ENCODE measurements around the gene MAB21L2.

MAB21L2 gene

DNA sequence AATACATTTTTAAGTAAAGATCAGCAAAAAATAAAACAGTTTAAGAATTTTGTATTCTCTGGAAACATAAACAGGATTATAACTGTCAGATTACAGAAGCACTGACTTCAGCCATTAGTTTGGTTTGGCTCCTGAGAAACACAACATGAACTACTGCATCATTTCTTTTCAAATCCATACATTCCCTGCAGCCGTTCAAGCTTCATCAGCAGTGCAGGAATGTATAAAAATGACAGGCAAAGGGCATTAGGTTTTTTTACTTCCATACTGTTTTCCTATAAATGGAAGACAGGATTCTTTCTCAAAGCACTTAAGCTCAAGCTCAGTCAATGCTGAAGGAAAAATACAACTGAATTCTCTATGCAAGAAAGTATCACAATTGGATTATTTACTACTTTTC is 4.2 kb upstream of the MAB21L2 start:
- no peak for DNase-seq

DNA sequence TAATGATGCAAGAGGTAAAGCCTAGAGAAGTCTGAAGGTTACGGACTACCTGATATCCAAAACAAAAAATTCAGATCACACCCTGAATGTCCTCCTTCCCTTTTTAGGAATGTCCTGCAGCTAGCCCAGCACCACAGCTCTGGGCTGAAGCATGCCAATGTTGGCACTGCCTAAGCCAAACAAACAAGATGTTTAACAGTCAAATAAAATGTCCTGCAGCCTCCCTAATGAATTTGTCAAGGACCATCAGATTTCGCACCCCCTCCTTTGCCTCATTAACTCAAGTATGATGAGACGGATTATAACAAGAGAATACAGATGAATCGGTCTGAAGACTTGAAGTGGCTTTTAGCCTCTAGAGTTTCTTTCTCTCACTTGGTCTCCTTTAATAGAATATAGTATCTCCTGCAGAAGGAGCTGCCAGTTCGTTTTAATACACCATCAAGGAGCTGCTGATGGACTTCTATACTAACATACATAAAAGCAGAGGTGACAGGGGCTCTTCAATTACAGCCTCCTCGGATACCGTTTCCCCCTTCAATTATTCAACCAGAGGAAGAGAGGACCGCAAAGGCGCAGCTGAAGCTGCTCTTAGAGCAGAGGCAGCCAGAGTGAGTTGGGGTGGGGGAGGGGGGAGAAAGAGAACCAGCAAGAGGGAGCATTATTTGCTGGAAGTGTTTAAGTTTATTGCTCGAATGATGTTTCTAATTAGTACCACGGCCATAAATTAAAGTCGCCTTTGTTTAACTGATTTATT is 3.0 kb upstream of the MAB21L2 start:
- DNase-seq, result peak; percentile 72

DNA sequence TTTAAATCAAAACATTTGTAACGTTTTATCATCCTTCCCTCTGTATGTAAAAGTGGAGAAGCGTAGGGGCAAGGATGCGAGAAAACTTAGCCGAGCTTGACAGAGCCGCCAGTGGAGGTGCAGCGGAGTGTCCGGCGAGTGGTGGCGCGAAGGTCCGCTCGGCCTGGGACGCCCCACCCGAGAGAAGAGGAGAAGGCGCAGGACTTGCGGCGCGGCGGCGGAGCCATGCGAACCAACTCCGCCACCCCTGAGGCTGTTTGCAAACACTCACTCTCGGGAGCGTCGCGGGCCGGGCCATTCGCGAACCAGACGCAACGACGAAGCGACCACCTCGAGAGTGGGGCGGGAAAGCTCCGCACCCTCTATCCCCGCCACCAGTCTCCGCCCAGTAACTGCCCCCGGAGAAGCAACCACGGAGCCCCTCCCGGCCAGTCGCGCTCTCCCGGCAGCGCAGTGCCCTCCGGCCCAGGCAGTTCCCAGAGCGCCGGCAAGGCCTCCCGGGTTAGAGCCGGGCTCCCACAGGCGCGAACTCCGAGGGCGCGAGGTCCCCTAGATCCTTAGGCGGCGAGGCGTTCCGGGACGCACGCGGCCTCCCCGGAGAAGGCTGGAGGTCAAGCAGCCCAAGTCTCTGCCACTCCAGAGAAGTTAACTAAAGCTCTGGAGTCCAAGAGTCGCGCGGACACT is 2.3 kb upstream of the MAB21L2 start:
- no peak for DNase-seq

DNA sequence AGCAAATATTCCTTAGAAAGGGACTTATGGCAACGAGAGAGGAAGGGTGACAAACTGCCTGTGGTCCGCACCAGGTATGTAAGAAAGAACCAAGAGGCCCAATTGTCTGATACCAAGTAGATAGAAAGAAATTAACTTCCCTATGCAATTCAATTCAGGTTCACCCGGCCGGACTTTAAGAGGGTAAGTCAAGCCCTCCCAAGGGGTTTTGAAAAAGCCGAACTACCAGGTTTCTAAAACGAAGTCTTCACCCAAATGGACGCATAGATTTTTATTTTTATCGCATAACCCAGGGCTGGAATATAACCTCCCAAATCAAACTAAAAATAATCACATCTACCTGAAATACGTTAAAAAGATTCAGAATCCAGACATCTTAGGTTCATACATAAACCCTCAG is 1.6 kb upstream of the MAB21L2 start:
- DNase-seq, result no peak

DNA sequence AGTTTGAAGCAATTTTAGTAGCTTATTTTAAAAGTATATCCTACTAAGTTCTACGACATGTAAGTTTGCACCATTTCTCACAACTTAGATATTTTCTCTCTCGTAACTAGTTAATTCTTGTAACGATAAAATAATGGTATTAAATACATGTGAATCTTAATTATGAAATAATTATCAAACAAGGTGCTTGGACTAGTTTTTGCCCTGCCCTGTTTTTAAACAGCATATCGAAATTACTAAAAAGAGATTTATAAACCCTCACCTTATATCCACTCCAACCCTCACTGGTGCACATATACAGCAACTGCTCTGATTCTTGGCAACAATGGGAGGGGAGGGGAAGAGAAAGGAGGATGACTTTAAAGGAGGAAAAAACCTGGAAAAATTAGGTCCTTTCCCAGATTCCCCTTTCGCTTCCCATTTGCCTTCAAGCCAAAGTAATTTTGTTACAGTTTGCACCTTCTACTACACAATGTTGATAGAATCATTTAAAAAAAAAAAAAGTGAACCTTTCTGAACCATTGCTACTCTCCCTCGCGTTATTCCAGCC is 820 bp upstream of the MAB21L2 start:
- DNase-seq, result no peak

DNA sequence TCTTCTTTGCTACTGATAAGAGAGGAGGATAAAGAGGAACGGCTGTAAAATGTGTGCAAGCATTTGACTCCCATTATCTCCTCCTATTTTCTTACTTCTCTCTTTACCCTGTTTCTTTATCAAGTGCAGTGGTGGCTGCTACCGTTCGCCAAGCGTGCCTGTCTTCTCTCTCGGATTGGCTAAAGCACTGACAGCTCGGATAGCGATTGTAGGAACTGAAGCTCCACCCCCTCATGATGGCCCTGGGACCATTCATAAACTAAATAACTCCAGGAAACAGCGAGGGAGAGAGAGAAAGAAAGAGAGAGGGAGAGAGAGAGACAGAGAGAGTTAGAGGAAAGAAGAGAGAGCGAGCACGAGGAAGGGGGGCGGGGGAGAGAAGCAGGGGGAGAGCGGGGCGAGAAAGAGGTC is 305 bp upstream of the MAB21L2 start:
- no peak for DNase-seq

DNA sequence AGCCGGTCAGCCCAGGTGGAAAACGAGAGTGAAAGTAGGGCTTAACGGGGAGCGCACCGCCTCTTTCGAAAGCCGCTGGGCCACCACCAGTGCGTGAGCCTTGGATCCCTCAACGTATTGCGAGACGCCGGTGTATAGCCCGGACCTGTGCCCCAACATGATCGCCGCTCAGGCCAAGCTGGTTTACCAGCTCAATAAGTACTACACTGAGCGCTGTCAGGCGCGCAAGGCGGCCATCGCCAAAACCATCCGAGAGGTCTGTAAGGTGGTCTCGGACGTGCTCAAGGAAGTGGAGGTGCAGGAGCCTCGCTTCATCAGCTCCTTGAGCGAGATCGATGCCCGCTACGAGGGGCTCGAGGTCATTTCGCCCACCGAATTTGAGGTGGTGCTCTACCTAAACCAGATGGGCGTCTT is 929 bp downstream of the MAB21L2 start:
- DNase-seq, result no peak

DNA sequence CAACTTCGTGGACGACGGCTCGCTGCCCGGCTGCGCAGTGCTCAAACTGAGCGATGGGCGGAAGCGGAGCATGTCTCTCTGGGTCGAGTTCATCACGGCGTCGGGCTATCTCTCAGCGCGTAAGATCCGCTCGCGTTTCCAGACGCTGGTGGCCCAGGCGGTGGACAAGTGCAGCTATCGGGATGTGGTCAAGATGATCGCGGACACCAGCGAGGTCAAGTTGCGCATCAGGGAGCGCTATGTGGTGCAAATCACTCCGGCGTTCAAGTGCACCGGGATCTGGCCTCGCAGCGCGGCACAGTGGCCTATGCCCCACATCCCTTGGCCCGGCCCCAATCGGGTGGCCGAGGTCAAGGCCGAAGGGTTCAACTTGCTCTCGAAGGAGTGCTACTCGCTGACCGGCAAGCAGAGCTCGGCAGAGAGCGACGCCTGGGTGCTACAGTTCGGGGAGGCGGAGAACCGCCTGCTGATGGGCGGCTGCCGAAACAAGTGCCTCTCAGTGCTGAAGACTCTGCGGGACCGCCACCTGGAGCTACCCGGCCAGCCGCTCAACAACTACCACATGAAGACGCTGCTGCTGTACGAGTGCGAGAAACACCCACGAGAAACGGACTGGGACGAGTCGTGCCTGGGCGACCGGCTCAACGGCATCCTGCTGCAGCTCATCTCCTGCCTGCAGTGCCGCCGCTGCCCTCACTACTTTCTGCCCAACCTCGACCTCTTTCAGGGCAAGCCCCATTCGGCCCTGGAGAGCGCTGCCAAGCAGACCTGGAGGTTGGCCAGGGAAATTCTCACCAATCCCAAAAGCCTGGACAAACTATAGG is 1.5 kb downstream of the MAB21L2 start:
- no peak for DNase-seq

DNA sequence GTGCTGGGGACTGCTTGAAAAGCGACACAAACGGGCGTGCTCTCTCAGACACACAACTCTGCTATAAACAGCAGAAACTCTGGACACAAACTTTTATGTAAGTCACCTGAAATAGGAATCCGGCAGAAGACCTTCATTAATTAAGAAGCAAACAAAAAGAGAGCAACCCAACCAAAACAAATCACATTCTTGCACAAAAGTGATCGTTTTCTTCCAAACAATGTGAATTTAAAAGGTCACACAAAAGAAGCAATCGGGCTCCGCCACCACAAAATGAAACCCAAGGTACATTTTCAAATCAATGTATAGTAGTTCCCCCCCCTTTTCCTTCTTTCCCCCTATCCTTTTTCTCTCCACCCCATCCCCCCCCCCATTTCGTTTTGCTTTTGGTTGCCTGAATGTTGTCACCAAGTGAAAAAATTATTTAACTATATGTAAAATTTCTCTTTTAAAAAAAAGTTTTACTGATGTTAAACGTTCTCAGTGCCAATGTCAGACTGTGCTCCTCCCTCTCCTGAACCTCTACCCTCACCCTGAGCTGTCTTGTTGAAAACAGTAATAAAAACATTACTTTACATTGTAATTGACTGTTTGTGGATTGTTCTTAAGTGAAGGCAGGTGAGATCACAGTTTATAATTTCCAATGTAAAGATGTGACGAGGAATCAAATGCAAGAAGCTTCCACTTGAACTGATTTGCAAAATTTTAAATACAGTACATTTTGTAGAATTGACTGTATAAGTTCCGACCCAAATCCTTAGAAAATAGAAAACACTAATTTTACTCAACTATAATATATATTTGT is 2.4 kb downstream of the MAB21L2 start:
- no peak for DNase-seq

DNA sequence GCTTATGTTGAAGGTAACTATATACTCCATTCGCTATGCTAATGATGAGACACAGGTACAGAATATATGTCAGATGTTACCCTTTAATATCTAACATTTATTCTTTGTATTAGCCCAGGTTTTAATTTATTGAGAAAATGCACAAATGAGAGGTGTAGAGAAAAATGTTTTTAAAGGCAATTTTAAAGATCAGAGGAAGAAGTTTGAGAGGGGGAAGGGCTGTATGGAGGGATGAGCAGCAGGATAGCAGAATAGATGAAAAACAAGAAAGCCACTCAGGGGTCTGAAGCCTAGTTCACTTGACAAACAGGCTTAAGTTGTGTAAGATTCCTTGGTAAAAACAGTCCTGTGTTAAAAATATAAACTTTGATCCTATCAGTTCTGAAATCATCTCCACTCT is 3.7 kb downstream of the MAB21L2 start:
- no peak for DNase-seq

DNA sequence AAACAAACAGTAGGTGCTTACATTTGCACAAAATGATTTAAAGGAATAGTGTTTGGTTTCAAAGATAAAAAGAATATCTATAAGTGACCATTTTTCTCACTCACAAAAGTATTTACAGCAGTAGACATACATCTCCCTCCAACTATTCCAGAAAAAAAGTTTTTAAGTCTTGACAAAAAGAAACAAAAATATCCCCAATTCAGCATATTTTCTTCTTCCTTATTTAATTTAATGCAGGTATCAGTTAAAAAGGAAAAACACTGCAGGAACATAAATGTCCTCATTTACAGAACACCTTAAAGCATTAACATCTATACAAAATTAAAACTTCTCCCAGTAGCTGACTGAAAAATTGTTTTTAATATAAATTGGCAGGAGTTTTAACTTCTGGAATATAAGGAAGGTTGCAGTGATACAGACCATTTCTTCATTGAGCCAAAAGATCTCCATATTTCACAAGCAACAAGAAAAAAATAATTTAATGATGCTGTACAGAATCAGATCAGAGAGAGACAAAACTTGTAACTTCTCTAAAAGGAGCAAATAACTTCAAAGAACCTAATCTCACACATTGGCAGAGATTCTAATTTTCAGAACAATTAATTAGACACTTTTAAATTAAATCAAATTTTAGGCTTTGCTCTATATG is 4.3 kb downstream of the MAB21L2 start:
- DNase-seq, result no peak

DNA sequence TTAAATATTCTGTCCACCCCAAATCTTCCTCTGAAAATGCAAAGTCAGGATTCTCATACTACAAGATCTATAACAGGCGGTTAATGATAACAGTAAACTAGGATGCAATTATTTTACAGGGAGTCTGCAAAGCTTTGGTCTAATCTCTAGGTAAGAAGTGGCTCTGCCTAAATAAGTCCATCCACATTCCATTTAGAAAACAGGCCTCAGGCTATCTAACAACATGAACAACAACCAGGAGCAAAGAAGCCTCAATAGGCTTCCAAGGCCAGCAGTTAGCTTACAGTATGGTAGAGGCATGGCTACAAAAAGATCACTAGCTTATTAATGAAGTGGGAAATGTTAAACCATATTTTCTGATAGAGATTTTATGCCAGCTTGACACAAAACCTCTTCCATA is 6.4 kb downstream of the MAB21L2 start:
- DNase-seq, result no peak

DNA sequence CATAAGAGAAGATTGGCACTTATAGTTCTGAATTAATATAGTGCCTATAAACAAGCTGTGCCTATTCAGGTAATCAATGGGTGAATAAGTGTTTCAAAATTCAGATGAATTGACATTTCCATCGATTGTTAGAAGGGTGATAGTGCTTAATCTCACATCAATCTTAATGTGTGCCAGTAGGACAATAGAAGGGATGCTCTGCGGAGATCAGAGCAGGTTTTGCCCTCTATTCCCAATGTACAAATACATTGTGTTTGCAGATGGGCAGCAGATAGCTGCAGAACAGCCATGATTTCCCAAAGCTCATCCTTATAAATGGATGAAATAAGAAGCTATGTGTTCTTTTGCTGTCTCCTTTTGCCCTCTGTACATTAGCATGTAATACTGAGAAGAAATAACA is 7.2 kb downstream of the MAB21L2 start:
- DNase-seq, result no peak

DNA sequence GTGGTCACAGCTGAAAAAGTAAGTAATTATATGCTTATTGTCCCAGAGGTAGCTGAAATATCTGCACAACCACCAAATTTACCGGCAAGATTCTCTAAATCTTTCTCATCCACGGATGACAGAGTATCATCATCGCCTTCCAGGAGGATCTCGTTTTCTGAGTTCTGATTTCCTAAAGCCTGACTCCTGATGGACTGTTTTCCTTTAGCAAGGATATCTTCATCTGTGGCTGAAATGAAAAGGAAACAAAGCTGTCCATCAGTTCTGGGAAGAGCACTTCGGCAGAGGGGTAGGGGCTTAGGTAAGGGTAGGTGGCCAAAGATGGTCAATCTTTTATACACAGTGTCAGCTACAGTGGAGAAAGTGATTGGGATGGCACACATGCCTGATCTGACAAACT is 8.7 kb downstream of the MAB21L2 start:
- DNase-seq, result no peak

DNA sequence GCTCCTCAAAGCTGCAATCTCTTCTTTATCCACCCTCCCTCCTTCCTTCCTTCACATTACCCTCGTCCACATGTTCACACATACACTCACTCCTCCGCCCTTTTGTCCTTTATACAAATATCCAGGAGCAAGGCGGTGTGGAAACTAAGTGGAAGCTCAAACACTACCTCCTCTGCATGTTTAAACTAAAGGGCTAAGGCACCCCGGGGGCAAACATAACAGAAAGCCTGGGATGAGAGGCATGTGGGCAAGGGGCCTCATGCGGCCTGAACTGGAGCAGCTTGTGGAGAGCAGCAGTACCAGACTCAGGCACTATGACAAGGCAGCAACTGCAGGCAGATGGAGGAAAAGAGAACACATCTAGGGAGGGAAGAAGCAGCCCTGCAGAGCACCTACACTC is 9.5 kb downstream of the MAB21L2 start:
- DNase-seq, result no peak

DNA sequence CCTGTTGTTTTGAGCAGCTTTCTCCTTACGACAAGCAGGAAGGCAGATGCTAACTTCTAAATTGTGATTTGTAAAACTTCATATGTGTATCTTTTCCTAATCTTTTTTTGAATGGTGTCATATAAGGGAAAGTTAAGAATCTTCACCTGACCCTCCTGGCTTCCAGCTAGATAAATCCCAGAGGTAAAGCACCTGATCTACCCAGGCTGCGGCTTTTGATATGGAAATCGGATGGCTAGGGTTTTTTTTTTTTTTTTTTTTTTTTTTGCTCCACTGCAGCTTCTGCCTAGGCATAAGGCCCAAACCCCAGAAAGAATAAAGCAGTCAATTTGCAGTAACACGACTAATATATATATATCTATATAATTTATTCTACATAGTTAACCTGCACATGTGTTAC is 10.0 kb downstream of the MAB21L2 start:
- DNase-seq, result no peak

DNA sequence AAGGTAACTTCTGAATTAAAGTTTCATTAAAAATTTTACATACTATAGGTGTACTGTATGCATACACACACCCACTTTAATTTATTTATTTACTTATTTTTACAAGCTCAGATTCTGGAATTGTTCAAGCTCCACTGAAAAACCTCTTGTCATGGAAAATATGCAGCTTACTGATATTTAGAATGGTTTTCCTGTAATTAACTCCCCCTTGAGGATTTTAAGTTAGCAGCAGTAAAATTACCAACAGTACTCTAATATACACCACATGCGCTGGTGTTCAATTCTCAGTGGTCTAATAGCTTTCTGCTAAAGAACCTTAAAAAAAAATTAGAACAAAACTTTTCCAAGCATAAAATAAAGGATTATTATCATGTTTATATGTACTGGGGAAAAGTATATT is 12.0 kb downstream of the MAB21L2 start:
- peak; percentile 43 for DNase-seq

DNA sequence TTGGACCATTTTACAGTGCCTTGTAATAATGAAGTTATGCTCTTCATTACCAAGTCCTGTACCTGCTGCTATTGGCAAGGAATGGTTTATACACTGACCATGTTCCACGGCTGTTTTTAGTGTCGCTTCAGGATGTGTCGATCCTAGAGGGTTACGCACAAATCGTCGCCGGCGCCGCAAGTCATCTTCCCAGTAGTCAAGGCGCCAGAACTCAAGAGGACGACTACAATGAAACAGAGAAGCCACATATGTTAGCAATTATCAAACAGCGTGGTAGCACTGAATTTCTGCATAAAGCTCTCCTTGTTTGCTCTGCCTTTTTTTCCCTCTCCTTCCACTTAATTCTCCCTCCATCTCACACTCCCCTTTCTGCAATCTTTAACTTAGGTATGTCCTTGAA is 17.0 kb downstream of the MAB21L2 start:
- DNase-seq, result no peak

DNA sequence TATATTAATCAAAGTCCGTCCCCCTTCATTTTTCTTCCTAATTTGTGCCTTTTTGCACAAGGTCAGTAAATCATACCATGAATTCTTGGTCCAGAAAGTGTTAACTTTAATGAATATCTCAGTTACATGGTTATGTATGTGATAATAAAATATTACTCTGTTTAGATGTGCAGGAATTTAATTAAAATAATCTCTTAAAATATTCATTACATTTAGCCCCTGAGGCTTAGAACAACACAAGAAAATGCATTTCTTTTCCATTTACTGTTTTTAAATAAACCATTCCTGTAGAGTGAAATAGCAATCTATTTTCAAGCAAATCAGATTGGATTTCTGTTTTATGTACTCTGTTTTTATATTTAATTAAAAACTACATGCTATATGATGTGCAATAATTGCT is 17.6 kb downstream of the MAB21L2 start:
- no peak for DNase-seq

DNA sequence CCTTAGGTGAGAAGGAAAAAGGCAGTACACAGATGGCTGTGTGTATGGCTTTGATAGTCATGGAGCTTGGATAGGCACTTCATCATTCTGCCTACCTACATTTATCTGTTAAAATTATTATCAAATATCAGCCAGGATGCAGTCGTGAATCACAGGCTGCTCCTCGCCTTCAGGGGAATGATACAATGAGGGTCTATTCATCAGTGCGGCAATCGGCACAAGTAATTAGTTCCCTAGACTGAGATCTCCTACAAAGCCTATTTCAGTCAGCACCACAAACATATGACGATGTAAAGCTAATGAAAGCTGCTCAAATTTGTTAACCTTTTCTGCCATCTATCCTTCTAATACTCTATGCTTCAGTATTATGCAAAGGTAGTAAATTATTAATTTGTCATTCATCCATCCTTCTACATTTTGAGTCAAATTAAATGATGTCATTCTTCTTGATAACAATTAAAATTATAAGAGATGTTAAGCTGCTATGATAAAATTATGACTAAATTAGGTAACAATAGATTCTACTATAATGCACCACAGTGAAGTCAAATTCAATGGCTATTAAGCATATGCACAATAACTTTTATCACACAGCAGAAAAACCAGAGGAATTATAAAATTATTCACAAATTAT is 19.0 kb downstream of the MAB21L2 start:
- no peak for DNase-seq

DNA sequence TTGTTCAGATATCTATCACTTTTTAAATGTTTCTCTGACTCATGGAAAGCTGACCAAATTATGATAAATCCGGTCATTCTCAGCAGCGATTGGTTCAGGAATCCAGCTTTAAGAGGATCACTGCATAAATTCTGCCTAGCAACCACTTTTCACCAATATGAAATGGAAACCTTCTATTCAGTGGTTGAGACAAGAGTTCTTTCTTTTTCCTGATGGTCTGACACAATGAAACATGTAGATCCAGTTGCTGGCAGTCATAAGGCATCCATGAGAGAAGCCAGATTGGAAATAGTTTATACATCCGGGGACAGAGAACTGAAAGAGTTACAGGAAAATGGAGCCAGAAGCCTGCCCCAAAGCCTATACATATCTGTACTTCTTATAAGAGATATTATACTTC is 27.2 kb downstream of the MAB21L2 start:
- DNase-seq, result no peak

DNA sequence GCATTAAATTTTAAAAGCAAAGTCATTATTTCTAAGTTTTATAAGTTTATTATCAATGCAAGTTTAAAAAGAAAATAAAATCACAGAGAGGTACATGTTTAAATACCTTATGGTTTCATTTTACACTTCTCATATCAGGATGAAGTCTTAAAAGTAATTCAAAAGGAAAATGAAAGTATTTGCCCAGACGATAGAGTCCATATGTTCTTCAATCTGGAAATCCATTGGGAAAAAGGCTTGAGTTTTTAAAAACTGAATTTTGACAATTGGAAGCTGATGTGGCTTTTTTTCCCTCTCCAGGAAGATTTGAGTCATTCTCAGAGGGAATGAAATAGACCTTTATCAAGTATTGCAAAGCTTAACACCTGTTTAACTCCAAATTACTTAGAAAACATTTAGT is 37.1 kb downstream of the MAB21L2 start:
- DNase-seq, result no peak
